Measurements from ENCODE around the gene GDI2. TPM values are rescaled to one million over a fixed set of nuclear protein-coding genes. Genes with fewer than 3 reads are reported as not detected.

Gene GDI2
- total RNA-seq, 2 experiments from 2014 or later = 305 to 312 TPM

Other genes starting within 250 kb of the GDI2 start
- 10 to 100 TPM in 1 of 2 experiments, 1 to 10 TPM in 1; 9.0 to 10.1 TPM for gene ASB13, start 146.8 kb downstream of the GDI2 start, total RNA-seq
- 10 to 100 TPM; 70.9 to 75.6 TPM for gene TASOR2, start 128.6 kb downstream of the GDI2 start, total RNA-seq
- gene ANKRD16, start 76.5 kb upstream of the GDI2 start, total RNA-seq = 1 to 10 TPM; 8.7 to 9.7 TPM
- 10 to 100 TPM; 52.2 to 55.3 TPM for gene FBH1, start 76.8 kb upstream of the GDI2 start, total RNA-seq
- gene IL15RA, start 164.1 kb upstream of the GDI2 start, total RNA-seq = 10 to 100 TPM; 31.4 to 31.8 TPM
- gene IL2RA, start 248.9 kb upstream of the GDI2 start, total RNA-seq = 1,000 to 10,000 TPM; 1,215 to 1,272 TPM